Ishikawa (cell line): ENCODE data around the gene THBS4.

ENCODE experiments used
- CEBPB ChIP-seq: IDR thresholded peaks from 2 replicates; pipeline ENCODE4 v1.6.1; 2012
- CREB1 ChIP-seq: IDR thresholded peaks from 2 replicates; pipeline ENCODE4 v1.6.1; 2012; ENCODE audit warnings: low read depth
- RAD21 ChIP-seq: IDR thresholded peaks from 2 replicates; pipeline ENCODE4 v1.6.1; 2012; ENCODE audit warnings: low read depth
- REST ChIP-seq: IDR thresholded peaks from 2 replicates; pipeline ENCODE4 v1.6.1; 2012; ENCODE audit warnings: low read depth, mild to moderate bottlenecking
- TAF1 ChIP-seq: IDR thresholded peaks from 2 replicates; pipeline ENCODE4 v1.6.1; 2012; ENCODE audit warnings: low read depth, mild to moderate bottlenecking
- ZBTB7A ChIP-seq: IDR thresholded peaks from 2 replicates; pipeline ENCODE4 v1.6.1; 2012; ENCODE audit warnings: low read depth

- no peak for TF ChIP-seq RAD21
- no peak for TF ChIP-seq TAF1
- TF ChIP-seq ZBTB7A, result no peak
- no peak for TF ChIP-seq CEBPB
- no peak for TF ChIP-seq CREB1
- no peak for TF ChIP-seq REST
Measured at GRCh38 chr5:80116000-80116399, 80.9 kb downstream of the THBS4 start.
